ENCODE data around the gene MAP3K13. TPM values are rescaled to one million over a fixed set of nuclear protein-coding genes. Genes with fewer than 3 reads are reported as not detected.
"Not testable (repeated sequence)": the region's sequence is repeated elsewhere in the genome, so short reads cannot be mapped to it uniquely, and the experiment has no call there.

Gene MAP3K13
- total RNA-seq, 1 donor from 2014 or later, result 29.1 TPM

GRCh38 chr3:185439745-185440466 is 77.0 kb downstream of the MAP3K13 start:
- no peak overlapping the region for H3K4me3 Mint-ChIP-seq
- H3K27ac Mint-ChIP-seq, result no peak overlapping the region
- no peaks in the 10 kb centered on the region for H3K27me3 Mint-ChIP-seq
- H3K4me1 Mint-ChIP-seq (ENCODE audit: unreplicated experiment), result no peaks in the 10 kb centered on the region
- DNase-seq (ENCODE audit: extremely low spot score, unreplicated experiment), result no peak
- no peak for TF ChIP-seq CTCF (conservative IDR thresholded peaks at IDR 0.05)
- H3K36me3 Mint-ChIP-seq, result peaks cover 5% of the 10 kb centered on the region
- no peaks in the 10 kb centered on the region for H3K9me3 Mint-ChIP-seq

GRCh38 chr3:185442031-185442430 is 79.1 kb downstream of the MAP3K13 start:
- H3K4me1 Mint-ChIP-seq (ENCODE audit: unreplicated experiment), result no peaks in the 10 kb centered on the region
- peaks cover 5% of the 10 kb centered on the region for H3K36me3 Mint-ChIP-seq
- no peak for TF ChIP-seq CTCF (conservative IDR thresholded peaks at IDR 0.05)
- no peak for DNase-seq (ENCODE audit: extremely low spot score, unreplicated experiment)
- no peaks in the 10 kb centered on the region for H3K27me3 Mint-ChIP-seq
- no peak overlapping the region for H3K4me3 Mint-ChIP-seq
- H3K27ac Mint-ChIP-seq, result no peak overlapping the region
- no peaks in the 10 kb centered on the region for H3K9me3 Mint-ChIP-seq

- no peaks in the 10 kb centered on the region for H3K27me3 Mint-ChIP-seq
- H3K27ac Mint-ChIP-seq, result no peak overlapping the region
- H3K4me1 Mint-ChIP-seq (ENCODE audit: unreplicated experiment), result no peaks in the 10 kb centered on the region
- peaks cover 3% of the 10 kb centered on the region for H3K36me3 Mint-ChIP-seq
- no peaks in the 10 kb centered on the region for H3K9me3 Mint-ChIP-seq
- H3K4me3 Mint-ChIP-seq, result no peak overlapping the region
- no peak for TF ChIP-seq CTCF (conservative IDR thresholded peaks at IDR 0.05)
- DNase-seq (ENCODE audit: extremely low spot score, unreplicated experiment), result no peak
Observed at GRCh38 chr3:185444329-185444728, 81.4 kb downstream of the MAP3K13 start.

GRCh38 chr3:185448107-185448506 is 85.2 kb downstream of the MAP3K13 start:
- TF ChIP-seq CTCF (conservative IDR thresholded peaks at IDR 0.05), result no peak
- no peaks in the 10 kb centered on the region for H3K9me3 Mint-ChIP-seq

GRCh38 chr3:185451432-185451831 is 88.5 kb downstream of the MAP3K13 start:
- not testable (repeated sequence) for H3K36me3 Mint-ChIP-seq; H3K9me3 Mint-ChIP-seq; H3K4me1 Mint-ChIP-seq (ENCODE audit: unreplicated experiment); H3K27me3 Mint-ChIP-seq; DNase-seq (ENCODE audit: extremely low spot score, unreplicated experiment); H3K27ac Mint-ChIP-seq; H3K4me3 Mint-ChIP-seq

More at GRCh38 chr3:185448107-185448506, 85.2 kb downstream of the MAP3K13 start:
- H3K4me1 Mint-ChIP-seq (ENCODE audit: unreplicated experiment), result no peaks in the 10 kb centered on the region
- H3K27ac Mint-ChIP-seq, result no peak overlapping the region
- H3K4me3 Mint-ChIP-seq, result no peak overlapping the region
- no peak for DNase-seq (ENCODE audit: extremely low spot score, unreplicated experiment)
- peaks cover 9% of the 10 kb centered on the region for H3K36me3 Mint-ChIP-seq
- no peaks in the 10 kb centered on the region for H3K27me3 Mint-ChIP-seq

GRCh38 chr3:185457376-185457775 is 94.4 kb downstream of the MAP3K13 start:
- Mint-ChIP-seq H3K27ac (no peak overlapping the region), H3K27me3 (no peaks in the 10 kb centered on the region), H3K4me3 (no peak overlapping the region), H3K9me3 (no peaks in the 10 kb centered on the region), H3K4me1 (ENCODE audit: unreplicated experiment) (no peaks in the 10 kb centered on the region), H3K36me3 (peaks cover 8% of the 10 kb centered on the region)
- DNase-seq (ENCODE audit: extremely low spot score, unreplicated experiment), result no peak
- TF ChIP-seq CTCF (conservative IDR thresholded peaks at IDR 0.05), result no peak
